DMS53 treated with DMSO at 0.1 percent for 48 hours (cell line): ENCODE measurements around the gene EXO5.
"Not testable (repeated sequence)": the region's sequence is repeated elsewhere in the genome, so short reads cannot be mapped to it uniquely, and the experiment has no call there.

ENCODE experiments used
- DNase-seq: peaks from one replicate; lab custom pipeline; 2025; ENCODE audit not compliant: unreplicated experiment; lab: John Stamatoyannopoulos, UW

The EXO5 gene

GRCh38 chr1:40546957-40547356 is 38.4 kb downstream of the EXO5 start:
- DNase-seq = no peak

DNA sequence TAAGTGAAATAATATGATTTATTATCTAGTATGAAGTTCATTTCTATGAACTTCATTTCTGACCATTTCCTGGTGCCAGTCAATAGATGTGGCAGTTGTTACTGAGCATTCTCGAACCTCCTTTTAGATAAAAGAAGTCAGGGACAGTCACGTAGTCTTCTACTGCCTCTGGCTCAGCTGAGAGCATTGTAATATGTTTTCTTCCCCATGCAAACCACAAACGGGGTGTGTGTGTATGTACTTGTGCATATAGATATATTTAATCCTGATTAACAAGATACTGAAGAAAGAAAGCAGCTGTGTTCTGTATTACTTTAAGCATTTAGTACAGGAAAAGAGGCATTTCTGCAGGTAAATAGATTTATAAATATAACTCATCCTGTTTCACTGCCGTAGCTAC is 44.5 kb downstream of the EXO5 start:
- no peak for DNase-seq

- DNase-seq = not testable (repeated sequence)
These were observed 46.2 kb downstream of the EXO5 start for GRCh38 chr1:40554807-40555206.

- no peak for DNase-seq
These were observed 47.6 kb downstream of the EXO5 start for GRCh38 chr1:40556121-40556520.

DNA sequence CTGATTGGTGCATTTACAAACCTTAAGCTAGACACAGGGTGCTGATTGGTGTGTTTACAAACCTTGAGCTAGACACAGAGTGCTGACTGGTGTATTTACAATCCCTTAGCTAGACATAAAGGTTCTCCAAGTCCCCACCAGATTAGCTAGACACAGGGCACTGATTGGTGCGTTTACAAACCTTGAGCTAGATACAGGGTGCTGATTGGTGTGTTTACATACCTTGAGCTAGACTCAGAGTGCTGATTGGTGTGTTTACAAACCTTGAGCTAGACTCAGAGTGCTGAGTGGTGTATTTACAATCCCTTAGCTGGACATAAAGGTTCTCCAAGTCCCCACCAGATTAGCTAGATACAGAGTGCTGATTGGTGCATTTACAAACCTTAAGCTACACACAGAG is 49.7 kb downstream of the EXO5 start:
- not testable (repeated sequence) for DNase-seq

DNA sequence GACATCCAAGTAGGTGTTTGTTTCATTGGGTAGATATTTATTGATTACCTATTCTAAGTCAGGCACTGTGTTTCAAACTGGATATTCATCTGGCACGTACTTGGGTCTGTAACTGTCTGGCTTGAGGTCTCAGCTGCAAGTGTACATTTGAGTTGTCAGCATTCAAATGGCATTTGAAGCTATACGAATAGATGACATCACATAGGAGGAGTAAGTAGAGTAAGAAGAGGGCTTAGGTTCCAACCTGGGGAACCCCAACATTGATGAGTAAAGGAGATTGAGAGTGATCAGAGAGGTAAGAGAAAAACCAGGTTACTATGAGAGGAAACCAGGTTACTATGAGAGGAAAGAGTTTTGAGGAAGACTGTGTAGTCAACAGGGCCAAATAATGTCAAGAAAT is 53.6 kb downstream of the EXO5 start:
- no peak for DNase-seq

DNA sequence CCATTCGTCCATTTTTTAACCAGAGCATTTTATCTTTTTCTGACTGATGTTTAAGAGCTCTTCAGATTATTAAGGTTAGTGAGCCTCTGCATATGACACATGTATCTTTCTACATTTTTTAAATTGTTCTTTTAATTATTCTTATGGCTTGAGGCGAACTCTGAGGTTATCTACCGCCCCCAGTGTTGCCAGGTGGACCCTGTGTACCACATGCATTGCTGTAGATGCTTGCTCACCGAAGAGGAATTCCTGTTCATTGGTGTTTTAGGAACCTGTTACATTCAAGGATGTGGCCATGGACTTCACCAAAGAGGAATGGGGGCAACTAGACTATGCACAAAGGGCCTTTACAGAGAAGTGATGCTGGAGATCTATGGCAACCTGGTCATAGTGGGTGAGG is 54.7 kb downstream of the EXO5 start:
- no peak for DNase-seq

- no peak for DNase-seq
These were observed 55.9 kb downstream of the EXO5 start for GRCh38 chr1:40564506-40564905.

DNA sequence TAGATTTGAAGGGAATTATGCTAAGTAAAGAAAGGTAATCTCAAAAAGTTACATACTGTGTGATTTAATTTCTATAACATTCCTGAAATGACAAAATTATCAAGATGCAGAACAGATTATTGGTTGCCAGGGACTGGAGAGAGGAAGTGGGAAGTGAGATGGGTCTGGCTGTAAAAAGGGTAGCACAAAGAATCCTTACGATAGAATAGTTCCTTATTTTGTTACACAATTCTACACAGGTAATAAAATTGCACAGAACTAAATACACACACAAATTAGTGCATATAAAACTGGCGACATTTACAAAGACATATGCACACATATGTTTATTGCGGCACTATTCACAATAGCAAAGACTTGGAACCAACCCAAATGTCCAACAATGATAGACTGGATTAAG is 56.3 kb downstream of the EXO5 start:
- no peak for DNase-seq
